ENCODE results near the gene RAI14.

The RAI14 gene

GRCh38 chr5:34843497-34843896 lies 187.4 kb downstream of the RAI14 start:
- H3K4me1 ChIP-seq (ENCODE audit: control insufficient read depth in 2 of 2, insufficient read depth in 2 of 2, low read length in 2 of 2), result peaks cover 0 to 8% of the 10 kb centered on the region in 2 donors
- H3K36me3 ChIP-seq (ENCODE audit: control insufficient read depth in 2 of 2, insufficient read depth in 2 of 2, low read length in 2 of 2), result no peaks in the 10 kb centered on the region
- H3K27me3 ChIP-seq (ENCODE audit: control insufficient read depth in 2 of 2, insufficient read depth in 2 of 2, low read length in 2 of 2), result no peaks in the 10 kb centered on the region
- no peak overlapping the region for H3K4me3 ChIP-seq (ENCODE audit: low read length in 2 of 2)
- no peak overlapping the region for H3K27ac ChIP-seq (ENCODE audit: low read depth in 2 of 2, low read length in 2 of 2)
- H3K9me3 ChIP-seq (ENCODE audit: control insufficient read depth in 2 of 2, low read length in 2 of 2), result no peaks in the 10 kb centered on the region
- no peak overlapping the region for H3K9ac ChIP-seq (ENCODE audit: low read depth in 1 of 2, low read length in 2 of 2)

- H3K27ac ChIP-seq (ENCODE audit: low read depth in 2 of 2, low read length in 2 of 2), result no peak overlapping the region
- no peaks in the 10 kb centered on the region for H3K9me3 ChIP-seq (ENCODE audit: control insufficient read depth in 2 of 2, low read length in 2 of 2)
- H3K4me1 ChIP-seq (ENCODE audit: control insufficient read depth in 2 of 2, insufficient read depth in 2 of 2, low read length in 2 of 2), result peaks cover 0 to 5% of the 10 kb centered on the region in 2 donors
- no peak overlapping the region for H3K4me3 ChIP-seq (ENCODE audit: low read length in 2 of 2)
- H3K27me3 ChIP-seq (ENCODE audit: control insufficient read depth in 2 of 2, insufficient read depth in 2 of 2, low read length in 2 of 2), result no peaks in the 10 kb centered on the region
- no peaks in the 10 kb centered on the region for H3K36me3 ChIP-seq (ENCODE audit: control insufficient read depth in 2 of 2, insufficient read depth in 2 of 2, low read length in 2 of 2)
- no peak overlapping the region for H3K9ac ChIP-seq (ENCODE audit: low read depth in 1 of 2, low read length in 2 of 2)
Measured at GRCh38 chr5:34844106-34844505, 188.0 kb downstream of the RAI14 start.

GRCh38 chr5:34844999-34845398 lies 188.9 kb downstream of the RAI14 start:
- Histone ChIP-seq H3K27me3 (ENCODE audit: control insufficient read depth in 2 of 2, insufficient read depth in 2 of 2, low read length in 2 of 2) (no peaks in the 10 kb centered on the region), H3K9me3 (ENCODE audit: control insufficient read depth in 2 of 2, low read length in 2 of 2) (no peaks in the 10 kb centered on the region), H3K36me3 (ENCODE audit: control insufficient read depth in 2 of 2, insufficient read depth in 2 of 2, low read length in 2 of 2) (no peaks in the 10 kb centered on the region), H3K4me1 (ENCODE audit: control insufficient read depth in 2 of 2, insufficient read depth in 2 of 2, low read length in 2 of 2) (no peaks in the 10 kb centered on the region), H3K9ac (ENCODE audit: low read depth in 1 of 2, low read length in 2 of 2) (no peak overlapping the region), H3K4me3 (ENCODE audit: low read length in 2 of 2) (no peak overlapping the region), H3K27ac (ENCODE audit: low read depth in 2 of 2, low read length in 2 of 2) (no peak overlapping the region)

GRCh38 chr5:34847056-34847455 lies 190.9 kb downstream of the RAI14 start:
- H3K36me3 ChIP-seq (ENCODE audit: control insufficient read depth in 2 of 2, insufficient read depth in 2 of 2, low read length in 2 of 2), result no peaks in the 10 kb centered on the region
- H3K4me1 ChIP-seq (ENCODE audit: control insufficient read depth in 2 of 2, insufficient read depth in 2 of 2, low read length in 2 of 2), result no peaks in the 10 kb centered on the region

GRCh38 chr5:34847552-34847951 lies 191.4 kb downstream of the RAI14 start:
- Histone ChIP-seq H3K4me3 (ENCODE audit: low read length in 2 of 2) (no peak overlapping the region), H3K9ac (ENCODE audit: low read depth in 1 of 2, low read length in 2 of 2) (no peak overlapping the region), H3K27me3 (ENCODE audit: control insufficient read depth in 2 of 2, insufficient read depth in 2 of 2, low read length in 2 of 2) (no peaks in the 10 kb centered on the region), H3K27ac (ENCODE audit: low read depth in 2 of 2, low read length in 2 of 2) (no peak overlapping the region), H3K4me1 (ENCODE audit: control insufficient read depth in 2 of 2, insufficient read depth in 2 of 2, low read length in 2 of 2) (no peaks in the 10 kb centered on the region), H3K36me3 (ENCODE audit: control insufficient read depth in 2 of 2, insufficient read depth in 2 of 2, low read length in 2 of 2) (no peaks in the 10 kb centered on the region), H3K9me3 (ENCODE audit: control insufficient read depth in 2 of 2, low read length in 2 of 2) (no peaks in the 10 kb centered on the region)

More at GRCh38 chr5:34847056-34847455, 190.9 kb downstream of the RAI14 start:
- Histone ChIP-seq H3K27ac (ENCODE audit: low read depth in 2 of 2, low read length in 2 of 2) (no peak overlapping the region), H3K9me3 (ENCODE audit: control insufficient read depth in 2 of 2, low read length in 2 of 2) (no peaks in the 10 kb centered on the region), H3K4me3 (ENCODE audit: low read length in 2 of 2) (no peak overlapping the region), H3K27me3 (ENCODE audit: control insufficient read depth in 2 of 2, insufficient read depth in 2 of 2, low read length in 2 of 2) (no peaks in the 10 kb centered on the region), H3K9ac (ENCODE audit: low read depth in 1 of 2, low read length in 2 of 2) (no peak overlapping the region)

GRCh38 chr5:34848230-34848629 lies 192.1 kb downstream of the RAI14 start:
- H3K36me3 ChIP-seq (ENCODE audit: control insufficient read depth in 2 of 2, insufficient read depth in 2 of 2, low read length in 2 of 2), result no peaks in the 10 kb centered on the region
- no peak overlapping the region for H3K9ac ChIP-seq (ENCODE audit: low read depth in 1 of 2, low read length in 2 of 2)

GRCh38 chr5:34849253-34849652 lies 193.1 kb downstream of the RAI14 start:
- Histone ChIP-seq H3K36me3 (ENCODE audit: control insufficient read depth in 2 of 2, insufficient read depth in 2 of 2, low read length in 2 of 2) (no peaks in the 10 kb centered on the region), H3K4me1 (ENCODE audit: control insufficient read depth in 2 of 2, insufficient read depth in 2 of 2, low read length in 2 of 2) (no peaks in the 10 kb centered on the region), H3K4me3 (ENCODE audit: low read length in 2 of 2) (no peak overlapping the region), H3K27ac (ENCODE audit: low read depth in 2 of 2, low read length in 2 of 2) (no peak overlapping the region), H3K9me3 (ENCODE audit: control insufficient read depth in 2 of 2, low read length in 2 of 2) (no peaks in the 10 kb centered on the region), H3K9ac (ENCODE audit: low read depth in 1 of 2, low read length in 2 of 2) (no peak overlapping the region), H3K27me3 (ENCODE audit: control insufficient read depth in 2 of 2, insufficient read depth in 2 of 2, low read length in 2 of 2) (no peaks in the 10 kb centered on the region)

More at GRCh38 chr5:34848230-34848629, 192.1 kb downstream of the RAI14 start:
- Histone ChIP-seq H3K9me3 (ENCODE audit: control insufficient read depth in 2 of 2, low read length in 2 of 2) (no peaks in the 10 kb centered on the region), H3K27me3 (ENCODE audit: control insufficient read depth in 2 of 2, insufficient read depth in 2 of 2, low read length in 2 of 2) (no peaks in the 10 kb centered on the region), H3K4me3 (ENCODE audit: low read length in 2 of 2) (no peak overlapping the region), H3K4me1 (ENCODE audit: control insufficient read depth in 2 of 2, insufficient read depth in 2 of 2, low read length in 2 of 2) (no peaks in the 10 kb centered on the region), H3K27ac (ENCODE audit: low read depth in 2 of 2, low read length in 2 of 2) (no peak overlapping the region)

- Histone ChIP-seq H3K9ac (ENCODE audit: low read depth in 1 of 2, low read length in 2 of 2) (no peak overlapping the region), H3K9me3 (ENCODE audit: control insufficient read depth in 2 of 2, low read length in 2 of 2) (no peaks in the 10 kb centered on the region), H3K4me1 (ENCODE audit: control insufficient read depth in 2 of 2, insufficient read depth in 2 of 2, low read length in 2 of 2) (no peaks in the 10 kb centered on the region), H3K27me3 (ENCODE audit: control insufficient read depth in 2 of 2, insufficient read depth in 2 of 2, low read length in 2 of 2) (no peaks in the 10 kb centered on the region), H3K36me3 (ENCODE audit: control insufficient read depth in 2 of 2, insufficient read depth in 2 of 2, low read length in 2 of 2) (no peaks in the 10 kb centered on the region), H3K4me3 (ENCODE audit: low read length in 2 of 2) (no peak overlapping the region), H3K27ac (ENCODE audit: low read depth in 2 of 2, low read length in 2 of 2) (no peak overlapping the region)
Measured at GRCh38 chr5:34854459-34855174, 198.5 kb downstream of the RAI14 start.

GRCh38 chr5:34857161-34857560 lies 201.0 kb downstream of the RAI14 start:
- no peaks in the 10 kb centered on the region for H3K9me3 ChIP-seq (ENCODE audit: control insufficient read depth in 2 of 2, low read length in 2 of 2)
- H3K36me3 ChIP-seq (ENCODE audit: control insufficient read depth in 2 of 2, insufficient read depth in 2 of 2, low read length in 2 of 2), result no peaks in the 10 kb centered on the region
- no peaks in the 10 kb centered on the region for H3K27me3 ChIP-seq (ENCODE audit: control insufficient read depth in 2 of 2, insufficient read depth in 2 of 2, low read length in 2 of 2)
- H3K4me1 ChIP-seq (ENCODE audit: control insufficient read depth in 2 of 2, insufficient read depth in 2 of 2, low read length in 2 of 2), result no peaks in the 10 kb centered on the region
- no peak overlapping the region for H3K9ac ChIP-seq (ENCODE audit: low read depth in 1 of 2, low read length in 2 of 2)
- H3K27ac ChIP-seq (ENCODE audit: low read depth in 2 of 2, low read length in 2 of 2), result no peak overlapping the region
- H3K4me3 ChIP-seq (ENCODE audit: low read length in 2 of 2), result no peak overlapping the region

- H3K4me3 ChIP-seq (ENCODE audit: low read length in 2 of 2), result no peak overlapping the region
Measured at GRCh38 chr5:34857894-34858293, 201.8 kb downstream of the RAI14 start.

More at GRCh38 chr5:34857894-34858293, 201.8 kb downstream of the RAI14 start:
- Histone ChIP-seq H3K27ac (ENCODE audit: low read depth in 2 of 2, low read length in 2 of 2) (no peak overlapping the region), H3K9me3 (ENCODE audit: control insufficient read depth in 2 of 2, low read length in 2 of 2) (no peaks in the 10 kb centered on the region), H3K4me1 (ENCODE audit: control insufficient read depth in 2 of 2, insufficient read depth in 2 of 2, low read length in 2 of 2) (no peaks in the 10 kb centered on the region), H3K27me3 (ENCODE audit: control insufficient read depth in 2 of 2, insufficient read depth in 2 of 2, low read length in 2 of 2) (no peaks in the 10 kb centered on the region), H3K36me3 (ENCODE audit: control insufficient read depth in 2 of 2, insufficient read depth in 2 of 2, low read length in 2 of 2) (no peaks in the 10 kb centered on the region), H3K9ac (ENCODE audit: low read depth in 1 of 2, low read length in 2 of 2) (no peak overlapping the region)

Measured in mucosa of rectum (tissue), 2 donors.